ENCODE measurements around the gene BATF.

DNA sequence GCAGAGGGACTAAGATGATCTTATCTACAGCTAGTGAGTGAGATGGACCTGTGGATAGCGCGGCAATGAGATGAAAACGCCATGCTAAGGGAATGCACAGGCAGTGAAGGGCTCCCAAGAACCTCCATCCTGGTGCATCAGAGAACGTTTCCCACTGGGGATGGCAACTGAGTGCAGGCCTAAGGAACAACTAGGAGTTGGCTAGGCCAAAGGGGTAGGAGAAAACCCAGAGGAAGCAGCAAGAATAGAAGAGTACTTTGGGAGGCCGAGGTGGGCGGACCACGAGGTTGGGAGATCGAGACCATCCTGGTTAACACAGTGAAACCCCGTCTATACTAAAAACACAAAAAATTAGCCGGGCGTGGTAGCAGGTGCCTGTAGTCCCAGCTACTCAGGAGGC is 24.6 kb upstream of the BATF start:
- TF ChIP-seq, protein P1, sequence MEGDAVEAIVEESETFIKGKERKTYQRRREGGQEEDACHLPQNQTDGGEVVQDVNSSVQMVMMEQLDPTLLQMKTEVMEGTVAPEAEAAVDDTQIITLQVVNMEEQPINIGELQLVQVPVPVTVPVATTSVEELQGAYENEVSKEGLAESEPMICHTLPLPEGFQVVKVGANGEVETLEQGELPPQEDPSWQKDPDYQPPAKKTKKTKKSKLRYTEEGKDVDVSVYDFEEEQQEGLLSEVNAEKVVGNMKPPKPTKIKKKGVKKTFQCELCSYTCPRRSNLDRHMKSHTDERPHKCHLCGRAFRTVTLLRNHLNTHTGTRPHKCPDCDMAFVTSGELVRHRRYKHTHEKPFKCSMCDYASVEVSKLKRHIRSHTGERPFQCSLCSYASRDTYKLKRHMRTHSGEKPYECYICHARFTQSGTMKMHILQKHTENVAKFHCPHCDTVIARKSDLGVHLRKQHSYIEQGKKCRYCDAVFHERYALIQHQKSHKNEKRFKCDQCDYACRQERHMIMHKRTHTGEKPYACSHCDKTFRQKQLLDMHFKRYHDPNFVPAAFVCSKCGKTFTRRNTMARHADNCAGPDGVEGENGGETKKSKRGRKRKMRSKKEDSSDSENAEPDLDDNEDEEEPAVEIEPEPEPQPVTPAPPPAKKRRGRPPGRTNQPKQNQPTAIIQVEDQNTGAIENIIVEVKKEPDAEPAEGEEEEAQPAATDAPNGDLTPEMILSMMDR (conservative IDR thresholded peaks at IDR 0.05; ENCODE audit: low read length): no peak
- no peak for TF ChIP-seq EZH2phosphoT487 (IDR thresholded peaks at IDR 0.05; ENCODE audit: borderline replicate concordance, low read depth, low read length)
